H9 (cell line): ENCODE results near the gene TUB. TPM values are rescaled to one million over a fixed set of nuclear protein-coding genes. Genes with fewer than 3 reads are reported as not detected.

Experiments
- DNase-seq: peaks from one replicate; pipeline ENCODE4 v3.0.0-alpha.2; 2017
- H2AFZ ChIP-seq: one replicate; pipeline ENCODE4 v1.6.1; 2013; ENCODE audit warnings: mild to moderate bottlenecking, low read length, control low read depth, moderate library complexity
- H2AK5ac ChIP-seq: 2 replicates; pipeline ENCODE4 v1.6.1; 2013; ENCODE audit warnings: low read length, control low read depth, mixed read lengths; ENCODE audit not compliant: insufficient read length
- H2BK120ac ChIP-seq: one replicate; pipeline ENCODE4 v1.6.1; 2013; ENCODE audit warnings: low read depth, mild to moderate bottlenecking, low read length, control low read depth, inconsistent platforms; ENCODE audit not compliant: poor library complexity, severe bottlenecking
- H2BK12ac ChIP-seq: 2 replicates; pipeline ENCODE4 v1.6.1; 2013; ENCODE audit warnings: low read length, control low read depth, mixed read lengths, low read depth; ENCODE audit not compliant: insufficient read length
- H2BK15ac ChIP-seq: 2 replicates; pipeline ENCODE4 v1.6.1; 2013; ENCODE audit warnings: low read depth, low read length, control low read depth
- H2BK20ac ChIP-seq: one replicate; pipeline ENCODE4 v1.6.1; 2013; ENCODE audit warnings: low read depth, mild to moderate bottlenecking, low read length, control low read depth, inconsistent platforms; ENCODE audit not compliant: poor library complexity, severe bottlenecking
- H2BK5ac ChIP-seq: 2 replicates; pipeline ENCODE4 v1.6.1; 2013; ENCODE audit warnings: low read length, control low read depth, mixed read lengths; ENCODE audit not compliant: insufficient read length
- H3K14ac ChIP-seq: 2 replicates; pipeline ENCODE4 v1.6.1; 2013; ENCODE audit warnings: low read length, control low read depth; ENCODE audit not compliant: insufficient read depth
- H3K18ac ChIP-seq: 2 replicates; pipeline ENCODE4 v1.6.1; 2013; ENCODE audit warnings: low read depth, mild to moderate bottlenecking, mixed read lengths, low read length, control low read depth; ENCODE audit not compliant: insufficient read length
- H3K23ac ChIP-seq: 2 replicates; pipeline ENCODE4 v1.6.1; 2013; ENCODE audit warnings: low read length, control low read depth, mixed read lengths, low read depth; ENCODE audit not compliant: insufficient read length
- H3K23me2 ChIP-seq: 2 replicates; pipeline ENCODE4 v1.6.1; 2013; ENCODE audit warnings: low read depth, mild to moderate bottlenecking, mixed read lengths, low read length, control low read depth; ENCODE audit not compliant: insufficient read length, poor library complexity, severe bottlenecking
- H3K27ac ChIP-seq: 2 replicates; pipeline ENCODE4 v1.5.1; 2013; ENCODE audit warnings: low read length, control low read depth, mixed read lengths, low read depth; ENCODE audit not compliant: insufficient read length
- H3K27me3 ChIP-seq: 2 replicates; pipeline ENCODE4 v1.6.1; 2013; ENCODE audit warnings: low read length, control low read depth, inconsistent platforms; ENCODE audit not compliant: insufficient read depth
- H3K4ac ChIP-seq: 2 replicates; pipeline ENCODE4 v1.6.1; 2013; ENCODE audit warnings: low read depth, mild to moderate bottlenecking, control low read depth, inconsistent platforms, low read length, moderate library complexity
- H3K4me1 ChIP-seq: 2 replicates; pipeline ENCODE4 v1.6.1; 2013; ENCODE audit warnings: low read length, control low read depth, inconsistent platforms; ENCODE audit not compliant: insufficient read depth
- H3K4me2 ChIP-seq: 2 replicates; pipeline ENCODE4 v1.6.1; 2013; ENCODE audit warnings: low read length, control low read depth, mixed read lengths; ENCODE audit not compliant: insufficient read length, insufficient read depth
- H3K56ac ChIP-seq: 2 replicates; pipeline ENCODE4 v1.6.1; 2013; ENCODE audit warnings: low read depth, mild to moderate bottlenecking, mixed read lengths, low read length, control low read depth; ENCODE audit not compliant: insufficient read length
- H3K79me1 ChIP-seq: 2 replicates; pipeline ENCODE4 v1.6.1; 2013; ENCODE audit warnings: low read depth, mild to moderate bottlenecking, moderate library complexity, low read length, control low read depth, inconsistent platforms; ENCODE audit not compliant: insufficient read depth, poor library complexity, severe bottlenecking
- H3K79me2 ChIP-seq: 2 replicates; pipeline ENCODE4 v1.6.1; 2013; ENCODE audit warnings: low read length, control low read depth, inconsistent platforms; ENCODE audit not compliant: insufficient read depth
- H3K9ac ChIP-seq: 2 replicates; pipeline ENCODE4 v1.6.1; 2013; ENCODE audit warnings: low read length, control low read depth, mixed read lengths; ENCODE audit not compliant: insufficient read length; ENCODE audit errors: extremely low read depth
- H3K9me3 ChIP-seq: one replicate; pipeline ENCODE4 v1.6.1; 2013; ENCODE audit warnings: low read depth, low read length, inconsistent platforms; ENCODE audit not compliant: control insufficient read depth
- H3T11ph ChIP-seq: one replicate; pipeline ENCODE4 v1.6.1; 2013; ENCODE audit warnings: mild to moderate bottlenecking, low read length, control low read depth, inconsistent platforms
- H4K20me1 ChIP-seq: one replicate; pipeline ENCODE4 v1.6.1; 2013; ENCODE audit not compliant: control insufficient read depth, insufficient read length, insufficient read depth
- H4K5ac ChIP-seq: 2 replicates; pipeline ENCODE4 v1.6.1; 2013; ENCODE audit warnings: low read depth, mild to moderate bottlenecking, mixed read lengths, low read length, control low read depth; ENCODE audit not compliant: insufficient read length
- H4K8ac ChIP-seq: replicated peaks from 2 replicates; pipeline ENCODE4 v1.6.1; 2013; ENCODE audit warnings: low read length, control low read depth, mixed read lengths, low read depth; ENCODE audit not compliant: insufficient read length
- H4K91ac ChIP-seq: 2 replicates; pipeline ENCODE4 v1.6.1; 2013; ENCODE audit warnings: low read depth, mild to moderate bottlenecking, moderate library complexity, mixed read lengths, low read length, control low read depth; ENCODE audit not compliant: insufficient read length
- H3K27ac Mint-ChIP-seq, 3 experiments: 2 replicates in 2 of 3; 3 replicates in 1 of 3; pipeline ENCODE4 v1.8.0; 2020 to 2021; ENCODE audit warnings: mixed read lengths in 3 of 3, mild to moderate bottlenecking in 1 of 3, moderate library complexity in 1 of 3
- H3K27me3 Mint-ChIP-seq: 2 replicates; pipeline ENCODE4 v1.8.0; 2021; ENCODE audit warnings: low read depth, mild to moderate bottlenecking, moderate library complexity, mixed read lengths
- H3K36me3 Mint-ChIP-seq, 3 experiments: 2 replicates in 2 of 3; 3 replicates in 1 of 3; pipeline ENCODE4 v1.8.0; 2020 to 2021; ENCODE audit warnings: low read depth in 3 of 3, mixed read lengths in 3 of 3; ENCODE audit not compliant: insufficient read depth in 1 of 3
- H3K4me1 Mint-ChIP-seq, 2 experiments: 2 replicates each; pipeline ENCODE4 v1.8.0; 2020; ENCODE audit warnings: mixed read lengths in 2 of 2
- H3K4me3 Mint-ChIP-seq, 2 experiments: 2 replicates in 1 of 2; 3 replicates in 1 of 2; pipeline ENCODE4 v1.8.0; 2020 to 2021; ENCODE audit warnings: mild to moderate bottlenecking in 2 of 2, mixed read lengths in 2 of 2, moderate library complexity in 1 of 2
- H3K9me3 Mint-ChIP-seq, 2 experiments: 2 replicates in 1 of 2; 3 replicates in 1 of 2; pipeline ENCODE4 v1.8.0; 2020; ENCODE audit warnings: mild to moderate bottlenecking in 2 of 2, mixed read lengths in 2 of 2, moderate library complexity in 1 of 2
- WGBS: extraction: QIAGEN DNeasy Blood & Tissue Kit; methylation state at CpG from one replicate; pipeline ENCODE4 v1.1.7; 2013; ENCODE audit warnings: missing lambda C conversion rate, low lambda C conversion rate, mixed read lengths; ENCODE audit not compliant: insufficient read length; ENCODE audit errors: extremely low coverage; 5-methylcytosine and 5-hydroxymethylcytosine counted together
- total RNA-seq: library from RNA; stranded (reverse); gene quantifications from 2 replicates; pipeline ENCODE4 v1.2.1, GENCODE V29; 2021
- TF ChIP-seq, protein P1 (sequence below): fragments of 200-600 bp; sonication (generic); conservative IDR thresholded peaks from 3 replicates; pipeline ENCODE4 v1.8.0; 2021; ENCODE audit warnings: antibody characterized with exemption, mild to moderate bottlenecking

Gene TUB
- total RNA-seq, 1 experiment from 2014 or later = 14.8 TPM

- Histone ChIP-seq H3K4ac (no peak overlapping the region), H3K9ac (no peak overlapping the region), H3K23me2 (no peaks in the 10 kb centered on the region), H2BK20ac (no peak overlapping the region), H3K9me3 (no peaks in the 10 kb centered on the region), H3K27ac (no peak overlapping the region), H3K27me3 (no peaks in the 10 kb centered on the region), H2BK12ac (no peak overlapping the region), H3K79me2 (no peaks in the 10 kb centered on the region), H3K79me1 (no peaks in the 10 kb centered on the region), H4K20me1 (no peaks in the 10 kb centered on the region), H2AK5ac (no peak overlapping the region), H3K4me1 (peaks cover 2% of the 10 kb centered on the region; the same call in 1 of the 2 replicates), H3T11ph (no peak overlapping the region), H4K8ac (no peak overlapping the region), H3K14ac (peak overlapping the region; percentile 18), H2AFZ (no peak overlapping the region), H2BK5ac (no peak overlapping the region), H2BK120ac (no peak overlapping the region), H4K91ac (no peak overlapping the region), H3K23ac (no peak overlapping the region), H3K18ac (no peak overlapping the region), H4K5ac (no peak overlapping the region), H3K56ac (no peak overlapping the region), H2BK15ac (no peak overlapping the region), H3K4me2 (no peak overlapping the region)
- Mint-ChIP-seq H3K4me1 (peaks cover 17 to 29% of the 10 kb centered on the region in 2 experiments), H3K27me3 (peaks cover 23% of the 10 kb centered on the region), H3K27ac (peak overlapping the region in 1 of 3 experiments; percentile 2; a peak in 1 of 7 replicates), H3K36me3 (no peaks in the 10 kb centered on the region), H3K4me3 (no peak overlapping the region), H3K9me3 (no peaks in the 10 kb centered on the region)
- no CpG with 5 or more reads among the region's 17 CpGs for WGBS
- DNase-seq = no peak
- TF ChIP-seq, protein P1, sequence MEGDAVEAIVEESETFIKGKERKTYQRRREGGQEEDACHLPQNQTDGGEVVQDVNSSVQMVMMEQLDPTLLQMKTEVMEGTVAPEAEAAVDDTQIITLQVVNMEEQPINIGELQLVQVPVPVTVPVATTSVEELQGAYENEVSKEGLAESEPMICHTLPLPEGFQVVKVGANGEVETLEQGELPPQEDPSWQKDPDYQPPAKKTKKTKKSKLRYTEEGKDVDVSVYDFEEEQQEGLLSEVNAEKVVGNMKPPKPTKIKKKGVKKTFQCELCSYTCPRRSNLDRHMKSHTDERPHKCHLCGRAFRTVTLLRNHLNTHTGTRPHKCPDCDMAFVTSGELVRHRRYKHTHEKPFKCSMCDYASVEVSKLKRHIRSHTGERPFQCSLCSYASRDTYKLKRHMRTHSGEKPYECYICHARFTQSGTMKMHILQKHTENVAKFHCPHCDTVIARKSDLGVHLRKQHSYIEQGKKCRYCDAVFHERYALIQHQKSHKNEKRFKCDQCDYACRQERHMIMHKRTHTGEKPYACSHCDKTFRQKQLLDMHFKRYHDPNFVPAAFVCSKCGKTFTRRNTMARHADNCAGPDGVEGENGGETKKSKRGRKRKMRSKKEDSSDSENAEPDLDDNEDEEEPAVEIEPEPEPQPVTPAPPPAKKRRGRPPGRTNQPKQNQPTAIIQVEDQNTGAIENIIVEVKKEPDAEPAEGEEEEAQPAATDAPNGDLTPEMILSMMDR = no peak
Measured at GRCh38 chr11:8066036-8066910, 14.7 kb upstream of the TUB start.
